HG02943 (cell line): ENCODE results near the gene ST7.
"Not testable (repeated sequence)": the region's sequence is repeated elsewhere in the genome, so short reads cannot be mapped to it uniquely, and the experiment has no call there.

Source experiments
- ATAC-seq: cut with Tn5 transposase; IDR thresholded peaks from one replicate; pipeline ENCODE4 v1.9.1; 2021; ENCODE audit warnings: mild to moderate bottlenecking, low read depth, moderate library complexity; ENCODE audit not compliant: unreplicated experiment

Gene ST7

GRCh38 chr7:117118579-117119180, 165.4 kb downstream of the ST7 start:
- ATAC-seq, result no peak

- no peak for ATAC-seq
These were observed 166.1 kb downstream of the ST7 start for GRCh38 chr7:117119192-117119924.

DNA sequence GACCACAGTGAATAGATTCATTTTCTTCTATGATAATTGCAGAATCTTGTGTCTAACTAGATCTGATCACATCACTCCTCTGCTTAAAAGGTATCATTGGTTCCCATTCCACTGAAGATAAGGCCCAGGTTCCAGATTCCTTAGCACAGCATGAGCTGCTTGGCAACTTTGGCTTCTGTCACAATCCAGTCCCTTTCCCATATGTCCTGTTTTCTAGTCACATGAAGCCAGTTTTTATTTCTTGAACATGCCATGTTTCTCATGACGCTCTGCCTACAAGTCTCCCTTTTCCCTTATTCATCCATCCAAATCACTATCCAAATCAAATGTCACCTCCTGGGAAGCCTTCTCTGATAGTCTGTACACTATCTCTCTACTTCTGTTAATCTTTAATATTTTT, 167.0 kb downstream of the ST7 start:
- ATAC-seq, result not testable (repeated sequence)

- ATAC-seq, result not testable (repeated sequence)
These were observed 168.7 kb downstream of the ST7 start for GRCh38 chr7:117122036-117122435.

DNA sequence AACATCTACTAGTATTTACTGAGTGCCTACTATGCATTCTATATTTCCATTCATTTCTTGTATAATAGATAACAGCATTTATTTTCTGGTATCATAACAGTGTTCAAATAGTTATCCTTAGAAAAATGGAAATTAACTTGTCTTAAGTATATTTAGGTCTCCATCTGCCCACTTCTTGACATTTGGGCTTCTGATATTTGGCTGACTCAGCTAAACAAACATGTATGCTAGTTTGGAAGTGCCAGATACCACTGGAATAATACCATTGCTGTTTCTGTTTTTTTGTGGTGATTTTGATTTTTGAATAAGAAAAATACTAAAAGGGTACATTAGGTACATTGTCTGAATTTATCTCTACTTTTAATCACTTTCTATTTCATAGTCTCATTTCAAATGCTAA, 169.2 kb downstream of the ST7 start:
- ATAC-seq, result no peak

GRCh38 chr7:117123311-117123926, 170.1 kb downstream of the ST7 start:
- no peak for ATAC-seq

DNA sequence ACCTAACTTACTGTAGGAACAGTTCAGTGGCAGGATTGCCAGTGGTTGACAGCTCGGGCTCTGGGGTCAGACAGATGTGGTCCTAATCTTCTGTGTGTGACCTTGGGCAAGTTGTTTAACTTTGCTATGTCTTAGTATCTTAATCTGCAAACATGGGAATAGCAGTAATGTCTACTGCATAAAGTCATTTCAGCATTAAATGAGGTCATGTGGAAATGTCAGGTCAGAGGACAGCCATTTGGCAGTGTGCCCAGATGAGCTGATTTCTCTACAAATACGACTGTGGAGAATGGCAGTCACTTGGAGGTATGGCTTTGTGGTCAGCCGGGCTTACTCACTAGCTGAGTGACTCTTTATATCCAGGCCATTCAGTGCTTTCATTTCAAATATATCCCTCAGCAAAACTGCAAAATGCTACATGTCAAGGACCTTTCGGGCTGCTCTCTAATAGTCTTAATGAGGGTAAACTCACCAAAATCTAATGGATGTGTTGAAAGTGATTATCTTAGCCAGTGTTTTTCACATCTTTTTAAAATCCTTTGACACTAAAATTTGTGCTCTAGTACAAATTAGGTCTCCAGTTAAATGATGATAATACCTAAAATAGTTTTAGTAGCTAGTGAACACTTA, 171.4 kb downstream of the ST7 start:
- ATAC-seq, result no peak

GRCh38 chr7:117126676-117127075, 173.4 kb downstream of the ST7 start:
- no peak for ATAC-seq

- no peak for ATAC-seq
These were observed 174.4 kb downstream of the ST7 start for GRCh38 chr7:117127585-117128168.

DNA sequence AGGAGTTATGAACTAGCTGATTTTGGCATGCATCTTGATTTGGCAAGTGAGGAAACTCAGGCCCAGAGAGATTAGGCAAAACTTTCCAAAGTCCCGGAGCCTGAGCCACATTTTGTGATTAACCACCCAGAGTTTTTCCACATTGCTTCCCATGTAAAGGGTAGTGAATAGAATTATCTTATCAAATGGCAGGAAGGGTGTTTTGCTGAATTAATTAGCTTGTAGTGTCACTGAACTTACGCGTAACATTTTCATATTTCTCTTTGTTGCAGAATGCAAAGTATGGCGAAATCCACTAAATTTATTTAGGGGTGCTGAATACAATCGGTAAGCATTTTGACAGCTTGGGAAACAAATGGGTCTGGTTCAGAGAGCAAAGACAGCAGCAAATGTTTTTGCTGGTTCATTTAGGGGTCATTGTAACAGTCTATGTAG, 176.2 kb downstream of the ST7 start:
- ATAC-seq, result no peak

DNA sequence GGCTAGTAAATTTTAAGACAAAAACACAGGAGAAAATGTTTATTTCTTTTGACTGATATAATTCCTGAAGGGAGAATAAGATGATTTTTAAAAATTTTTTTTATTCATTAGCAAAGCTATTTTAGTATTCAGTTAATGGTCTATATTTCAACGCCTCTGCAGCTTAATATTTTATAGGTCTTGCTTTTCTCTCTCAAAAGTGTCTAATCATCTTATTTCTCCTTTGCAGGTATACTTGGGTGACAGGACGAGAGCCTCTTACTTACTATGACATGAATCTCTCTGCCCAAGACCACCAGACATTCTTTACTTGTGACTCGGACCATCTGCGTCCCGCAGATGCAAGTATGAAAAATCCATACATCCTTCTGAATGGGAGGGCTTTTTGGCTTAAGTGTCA, 177.0 kb downstream of the ST7 start:
- no peak for ATAC-seq

DNA sequence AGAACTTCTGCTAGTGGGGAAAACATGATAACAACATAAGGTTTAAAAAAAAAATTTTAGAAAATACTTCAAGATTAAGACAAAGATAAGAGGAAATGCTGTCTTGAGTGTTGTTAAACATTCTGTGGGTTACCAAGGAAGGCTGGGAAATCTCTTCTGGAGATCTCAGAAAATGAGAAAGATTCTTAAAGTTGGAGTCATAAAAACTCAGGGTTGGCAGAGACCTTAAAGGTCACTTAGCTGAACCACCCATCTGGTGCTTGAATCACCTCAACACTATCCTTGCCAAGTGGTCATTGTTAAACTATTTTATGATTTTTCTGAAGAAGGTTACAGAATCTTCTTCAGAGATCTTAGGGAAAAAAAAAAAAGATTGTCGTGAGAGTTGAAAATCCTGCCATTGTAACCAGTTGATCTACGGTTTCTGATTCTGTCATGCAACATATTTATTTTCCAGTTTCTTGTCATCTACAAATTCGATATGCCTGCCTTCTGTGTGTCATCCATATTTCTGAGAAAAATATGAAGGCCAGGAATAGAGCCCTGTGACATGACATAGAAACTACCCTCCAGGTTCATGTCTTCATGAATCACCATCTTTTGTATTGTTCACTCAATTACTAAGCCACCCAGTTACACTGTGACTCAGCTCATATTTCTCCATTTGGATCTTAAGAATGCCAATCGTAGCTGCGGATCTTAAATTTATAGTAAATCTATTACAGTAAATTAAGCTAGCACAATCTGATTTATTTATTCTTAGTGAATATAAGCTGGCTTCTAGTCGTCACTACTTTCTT, 179.2 kb downstream of the ST7 start:
- ATAC-seq, result no peak

DNA sequence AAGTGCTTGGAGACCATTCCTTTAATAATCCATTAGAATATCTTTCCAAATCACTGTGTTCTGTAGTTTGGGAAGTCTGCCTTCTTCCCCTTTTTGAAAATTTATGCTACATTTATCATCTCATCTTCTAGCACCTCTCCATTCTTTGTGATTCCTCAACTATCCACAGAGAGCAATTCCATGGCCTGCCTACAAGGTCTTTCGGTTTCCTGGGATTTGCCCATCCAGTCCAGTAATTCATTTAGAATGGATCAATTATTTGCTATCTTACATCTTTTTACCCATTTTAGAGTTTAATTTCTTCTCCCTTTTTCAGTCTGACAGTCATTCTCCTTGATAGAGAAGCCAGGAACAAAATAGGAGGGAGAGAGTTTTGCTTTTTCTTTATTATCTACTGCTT, 179.8 kb downstream of the ST7 start:
- ATAC-seq, result no peak

- ATAC-seq, result no peak
These were observed 181.1 kb downstream of the ST7 start for GRCh38 chr7:117134411-117134810.

- ATAC-seq, result no peak
These were observed 181.7 kb downstream of the ST7 start for GRCh38 chr7:117134889-117135552.

DNA sequence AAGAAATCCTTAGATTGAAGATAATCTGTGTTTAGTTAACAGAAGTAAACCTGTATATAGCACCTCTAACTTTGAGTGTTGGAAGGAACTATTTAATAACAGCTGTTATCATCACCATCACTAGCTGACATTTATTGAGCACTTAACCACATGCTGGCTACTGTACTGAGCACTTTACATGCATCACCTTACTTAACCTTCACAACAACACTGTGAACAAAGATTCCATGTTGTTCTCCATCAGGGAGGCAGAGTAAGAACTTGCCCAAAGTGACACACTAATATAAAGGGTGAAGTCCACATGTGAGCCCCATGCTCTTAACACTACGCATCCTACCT, 182.2 kb downstream of the ST7 start:
- ATAC-seq, result no peak

GRCh38 chr7:117137868-117138267, 184.6 kb downstream of the ST7 start:
- no peak for ATAC-seq

DNA sequence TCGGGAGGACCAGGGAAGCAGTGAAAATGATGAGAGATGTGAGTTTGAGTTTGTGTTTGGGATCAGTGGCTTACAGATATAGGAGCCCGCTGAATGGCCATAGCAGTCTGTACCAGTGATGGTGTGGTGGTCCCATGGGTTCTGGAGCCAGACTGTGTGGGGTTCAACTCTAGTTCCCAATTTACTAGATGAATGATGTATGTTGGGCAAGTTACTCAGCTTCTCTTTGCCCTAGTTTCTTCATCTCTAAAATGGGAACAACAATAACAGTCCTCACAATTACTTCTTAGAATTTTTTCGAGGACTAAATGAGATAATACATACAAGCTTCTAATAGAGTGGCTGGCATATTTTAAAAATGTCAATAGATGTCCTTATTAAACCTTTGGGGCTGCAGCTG, 185.2 kb downstream of the ST7 start:
- no peak for ATAC-seq

DNA sequence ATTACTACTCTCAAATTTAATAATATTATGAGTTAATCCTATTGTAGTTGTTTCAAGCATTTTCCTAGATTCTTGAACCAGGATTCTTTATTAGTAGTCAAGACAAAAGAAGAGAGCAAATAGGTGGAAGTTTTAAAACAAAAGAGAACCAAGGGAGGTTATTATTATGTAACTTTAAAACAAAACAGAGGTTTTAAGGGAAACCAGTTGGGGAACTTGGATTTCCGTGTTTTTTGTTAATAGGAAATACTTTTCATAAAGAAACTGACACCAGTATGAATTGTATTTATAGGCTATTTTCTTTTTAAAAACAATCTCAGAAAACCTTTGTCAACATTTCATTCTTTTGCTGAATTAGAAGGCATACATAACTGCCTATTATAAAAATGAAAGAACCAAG, 185.7 kb downstream of the ST7 start:
- ATAC-seq, result no peak
